HG03521 (cell line): Measurements from ENCODE around the gene EPB41L4A.
A peak's percentile ranks its signal among the peaks of the same experiment; 100 is the strongest.
"Not testable (repeated sequence)": the region's sequence is repeated elsewhere in the genome, so short reads cannot be mapped to it uniquely, and the experiment has no call there.

Experiments
- ATAC-seq: cut with Tn5 transposase; IDR thresholded peaks from one replicate; pipeline ENCODE4 v1.9.1; 2021; ENCODE audit warnings: mild to moderate bottlenecking, moderate library complexity; ENCODE audit not compliant: unreplicated experiment

Gene EPB41L4A

DNA sequence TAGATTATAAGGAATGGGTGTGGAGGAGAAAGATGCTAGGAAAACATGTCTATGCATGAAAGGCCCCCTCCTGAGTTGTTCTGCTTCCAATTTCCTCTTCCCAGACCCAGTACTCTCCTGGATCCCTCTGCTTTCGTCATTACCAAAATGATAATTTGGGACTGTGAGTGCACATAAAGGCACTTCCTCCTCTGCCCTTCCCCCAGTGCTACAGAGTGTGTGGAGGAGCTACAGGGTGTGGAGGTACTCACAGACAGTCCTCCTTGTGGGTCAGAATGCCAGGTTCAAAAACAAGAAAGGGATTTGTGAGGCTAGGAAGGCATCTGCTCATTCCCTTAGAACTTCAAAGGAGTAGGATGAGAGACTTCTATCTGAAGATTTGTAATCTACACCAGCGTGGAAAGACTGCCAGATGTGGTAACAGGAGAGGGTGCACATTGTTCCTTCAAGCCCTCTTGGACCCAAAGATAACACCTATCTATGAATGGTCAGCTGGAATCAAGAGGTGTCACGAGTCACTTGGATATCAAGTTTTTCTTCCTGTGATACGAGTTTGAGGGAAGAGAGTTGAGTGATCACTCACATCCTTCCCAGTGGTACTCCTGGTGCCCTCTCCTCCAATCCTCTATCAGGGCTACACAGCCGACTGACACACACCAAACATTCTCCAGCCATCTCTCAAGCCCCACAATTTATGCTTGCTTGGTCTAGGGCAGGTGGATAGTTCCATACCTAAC, 201.1 kb downstream of the EPB41L4A start:
- no peak for ATAC-seq

DNA sequence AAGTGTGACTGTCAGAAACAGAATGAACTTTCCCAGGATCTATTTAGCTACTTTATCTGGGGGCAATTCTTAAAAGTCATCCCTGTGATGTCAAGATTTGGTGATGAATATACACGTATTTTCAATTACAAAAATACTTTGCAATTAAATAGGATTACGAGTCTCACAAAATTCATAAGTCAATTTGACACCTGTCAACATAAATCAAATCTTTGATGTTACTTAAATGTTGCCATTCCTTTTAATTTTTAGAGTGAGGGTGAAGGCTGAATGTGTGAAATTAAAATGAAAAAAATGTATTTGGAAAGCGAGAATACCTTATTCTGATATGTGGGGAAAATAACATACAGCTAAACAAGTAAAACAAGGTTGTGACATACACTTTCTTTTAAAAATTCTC, 202.9 kb downstream of the EPB41L4A start:
- no peak for ATAC-seq

DNA sequence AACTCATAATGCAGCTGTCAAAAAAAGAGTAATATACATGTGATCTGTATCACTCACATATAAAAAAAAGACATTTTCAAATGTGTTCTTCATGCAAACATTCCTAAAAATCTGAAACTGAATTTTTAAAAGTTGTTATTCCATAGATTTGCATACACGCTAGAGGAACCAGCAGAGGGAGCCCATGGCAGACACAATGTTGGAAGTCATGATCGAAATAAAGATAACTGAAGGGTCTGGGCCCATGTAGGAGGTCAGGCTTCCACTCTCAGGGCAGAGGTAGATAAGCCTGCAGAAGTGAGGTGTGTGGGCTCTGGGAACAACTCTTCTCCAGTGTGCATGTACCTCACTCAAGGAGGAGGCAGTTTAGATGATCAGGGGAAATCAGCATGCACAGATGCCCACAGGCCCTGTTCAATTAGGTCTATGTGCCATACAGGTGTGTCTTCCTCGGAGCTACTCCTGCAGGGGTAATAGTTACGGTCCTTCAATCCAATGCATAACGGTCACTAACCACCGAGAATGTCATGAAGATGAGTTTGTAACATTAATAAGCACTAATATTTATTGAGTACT, 208.6 kb downstream of the EPB41L4A start:
- no peak for ATAC-seq

DNA sequence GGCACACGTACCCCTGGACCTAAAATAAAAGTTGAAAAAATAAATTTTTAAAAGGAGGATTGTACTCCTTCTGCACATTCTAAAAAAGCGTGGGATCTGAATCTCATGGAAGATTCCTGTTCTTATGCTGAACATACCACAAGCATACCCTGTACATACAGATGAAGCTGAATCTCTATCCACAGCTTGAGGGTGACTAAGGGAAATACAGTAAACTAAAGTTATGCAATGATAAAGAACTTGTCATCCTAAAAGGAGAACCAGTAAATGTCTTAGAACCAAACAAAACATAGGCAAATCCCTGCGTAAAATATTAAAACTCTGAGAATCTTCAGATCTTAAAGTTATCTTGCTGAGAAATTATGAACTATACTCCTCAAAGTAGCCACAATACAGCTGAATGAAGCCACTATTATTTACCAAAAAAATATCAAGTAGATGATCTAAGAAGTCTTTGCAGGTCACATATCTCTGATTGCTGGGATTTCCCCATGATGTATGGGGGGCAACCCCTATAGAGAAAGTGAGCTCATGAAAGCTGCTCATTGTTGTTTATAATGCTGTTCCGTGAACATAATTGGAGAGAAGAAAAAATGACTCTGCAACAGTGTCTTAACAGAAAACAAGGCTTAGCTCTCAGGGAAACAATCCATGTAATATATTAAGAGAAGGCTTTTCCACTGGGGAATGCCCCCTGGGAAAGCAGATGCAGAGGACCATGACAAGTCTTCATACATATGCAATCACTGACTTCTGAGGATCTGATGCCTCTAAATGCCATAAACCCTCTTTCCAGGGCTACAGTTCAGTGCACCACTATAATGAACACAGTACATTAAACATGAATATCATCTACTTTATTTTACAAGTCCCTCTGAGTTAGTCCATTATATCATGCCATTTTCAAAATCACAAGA, 210.1 kb downstream of the EPB41L4A start:
- ATAC-seq: no peak

DNA sequence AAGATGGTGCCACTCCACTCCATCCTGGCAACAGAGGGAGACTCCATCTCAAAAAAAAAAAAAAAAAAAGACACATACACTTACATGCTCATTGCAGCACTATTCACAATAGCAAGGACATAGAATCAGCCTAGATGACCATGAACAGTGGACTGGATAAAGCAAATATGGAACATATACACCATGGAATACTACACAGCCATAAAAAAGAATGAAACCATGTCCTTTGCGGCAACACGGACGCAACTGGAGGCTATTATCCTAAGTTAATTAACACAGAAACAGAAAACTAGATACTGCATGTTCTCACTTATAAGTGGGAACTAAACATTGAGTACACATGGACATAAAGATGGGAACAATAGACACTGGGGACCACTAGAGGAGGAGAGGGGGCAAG, 210.9 kb downstream of the EPB41L4A start:
- not testable (repeated sequence) for ATAC-seq

DNA sequence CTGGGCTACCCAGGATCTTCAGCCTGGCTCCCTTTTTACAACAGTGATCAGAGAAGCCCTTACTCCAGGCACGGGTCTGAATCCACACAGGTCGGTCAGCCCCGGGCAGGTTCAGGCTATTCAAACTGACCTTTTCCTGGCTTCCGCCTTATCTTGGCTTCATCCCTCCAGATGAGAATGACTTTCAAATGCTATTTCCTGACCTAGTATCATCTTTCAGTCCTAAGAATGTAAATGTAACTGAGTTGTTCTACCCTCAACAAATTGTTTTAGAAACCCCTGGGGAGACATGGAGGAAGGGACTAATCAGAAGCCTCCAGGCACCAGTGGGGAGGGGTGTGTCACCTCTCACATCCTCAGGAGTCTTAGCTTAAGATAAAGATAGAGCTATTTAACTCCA, 213.2 kb downstream of the EPB41L4A start:
- no peak for ATAC-seq

DNA sequence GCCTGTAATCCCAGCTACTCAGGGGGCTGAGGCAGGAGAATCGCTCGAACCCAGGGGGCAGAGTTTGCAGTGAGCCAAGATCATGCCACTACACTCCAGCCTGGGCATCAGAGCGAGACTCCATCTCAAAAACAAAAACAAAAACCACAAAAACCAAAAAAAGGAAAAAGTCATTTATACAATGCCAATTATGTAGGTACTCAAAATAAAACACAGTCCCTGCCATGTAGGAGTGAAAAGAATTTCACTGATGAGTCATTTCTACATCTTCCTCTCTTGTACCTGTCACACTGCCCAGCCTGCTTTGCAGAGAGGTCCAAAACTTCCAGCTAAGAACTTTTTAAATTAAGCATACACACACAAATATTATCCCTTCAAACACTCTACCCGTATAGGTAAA, 215.8 kb downstream of the EPB41L4A start:
- no peak for ATAC-seq

DNA sequence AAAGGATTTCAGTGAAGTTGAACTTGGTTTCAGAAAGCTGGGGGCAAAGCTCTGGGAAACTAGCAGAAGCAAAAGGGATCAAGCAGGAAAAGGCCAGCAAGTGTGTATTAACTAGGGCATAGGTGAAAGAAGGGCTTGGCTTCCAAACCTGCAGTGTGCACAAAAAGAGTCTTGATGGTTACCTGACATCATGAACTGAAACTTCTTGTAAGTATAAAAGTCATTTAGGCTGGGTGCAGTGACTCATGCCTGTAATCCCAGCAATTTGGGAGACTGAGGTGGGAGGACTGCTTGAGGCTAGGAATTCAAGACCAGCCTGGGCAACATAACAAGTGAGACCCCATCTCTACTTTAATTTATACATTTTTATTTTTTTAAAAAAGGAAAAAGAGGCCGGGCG, 216.4 kb downstream of the EPB41L4A start:
- no peak for ATAC-seq

DNA sequence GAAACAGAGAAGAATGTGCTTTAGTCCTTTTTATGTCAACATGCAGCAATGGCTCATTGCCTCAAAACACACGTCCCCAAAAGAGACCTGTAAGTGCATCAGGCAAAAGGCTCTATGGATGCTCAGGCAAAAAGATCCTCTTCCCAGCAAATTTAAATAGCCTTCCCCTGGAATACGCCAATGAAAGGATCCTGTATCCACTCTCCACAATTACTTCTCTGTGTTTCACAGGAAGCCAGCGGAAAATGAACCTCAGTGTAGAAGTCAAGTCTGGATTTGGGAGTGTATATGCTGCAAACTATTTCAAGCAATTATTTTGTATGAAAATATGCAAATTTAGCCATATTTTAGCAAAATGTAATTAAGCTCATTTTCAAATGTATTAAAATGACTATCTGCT, 217.9 kb downstream of the EPB41L4A start:
- no peak for ATAC-seq

DNA sequence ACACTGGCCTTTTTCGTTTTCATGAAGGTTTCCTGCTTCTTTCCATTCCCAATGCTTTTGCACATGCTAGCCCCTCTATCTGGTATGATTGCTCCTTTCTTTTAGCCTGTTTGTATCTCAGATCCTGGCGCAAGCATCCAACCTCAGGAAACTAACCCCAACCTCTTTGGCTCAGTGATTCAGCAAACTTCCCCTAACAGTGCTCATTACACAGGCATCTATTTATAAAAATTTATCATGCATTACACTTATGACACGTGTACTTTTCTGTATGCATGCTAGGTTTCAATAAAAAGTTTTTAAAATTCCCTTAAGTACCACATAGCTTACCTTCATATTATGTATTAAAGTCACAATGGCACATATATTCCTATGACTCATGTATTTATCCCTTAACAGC, 218.9 kb downstream of the EPB41L4A start:
- no peak for ATAC-seq

DNA sequence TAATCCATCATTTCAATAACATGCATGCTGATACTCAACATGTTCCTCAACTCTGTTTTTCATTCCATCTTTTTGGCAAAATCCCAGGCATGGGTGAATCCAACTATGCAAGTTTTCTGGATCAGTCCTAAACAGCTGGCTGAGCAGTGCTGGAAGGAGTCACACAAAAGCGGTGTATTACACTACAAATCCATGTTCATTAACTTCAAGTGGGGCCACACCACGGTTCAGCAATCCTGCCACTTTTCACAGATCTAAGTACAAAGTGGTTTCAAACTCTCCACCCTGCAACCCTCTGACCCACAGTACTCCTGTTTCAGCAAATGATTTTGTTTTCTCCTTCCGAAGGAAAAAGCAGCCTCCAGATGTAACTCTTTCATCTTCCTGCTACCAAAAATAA, 222.5 kb downstream of the EPB41L4A start:
- no peak for ATAC-seq

DNA sequence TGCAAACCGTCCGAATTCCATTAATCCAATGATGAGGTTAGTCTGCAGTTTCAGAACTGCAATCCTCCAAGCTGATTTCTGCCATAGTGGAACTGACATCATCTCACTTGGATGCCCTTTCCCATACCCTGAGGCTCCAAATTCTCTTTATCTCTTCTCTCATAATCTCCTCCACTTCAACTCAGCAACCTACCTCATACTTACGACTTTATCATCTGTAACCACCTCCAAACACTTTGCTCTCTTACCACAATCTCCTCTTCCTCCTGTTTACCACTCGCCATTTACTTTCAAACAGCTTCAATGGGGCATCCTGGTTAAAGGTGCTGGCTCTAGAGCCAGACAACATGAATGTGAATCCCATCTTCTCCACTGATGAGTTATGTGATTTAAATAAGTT, 223.2 kb downstream of the EPB41L4A start:
- no peak for ATAC-seq

DNA sequence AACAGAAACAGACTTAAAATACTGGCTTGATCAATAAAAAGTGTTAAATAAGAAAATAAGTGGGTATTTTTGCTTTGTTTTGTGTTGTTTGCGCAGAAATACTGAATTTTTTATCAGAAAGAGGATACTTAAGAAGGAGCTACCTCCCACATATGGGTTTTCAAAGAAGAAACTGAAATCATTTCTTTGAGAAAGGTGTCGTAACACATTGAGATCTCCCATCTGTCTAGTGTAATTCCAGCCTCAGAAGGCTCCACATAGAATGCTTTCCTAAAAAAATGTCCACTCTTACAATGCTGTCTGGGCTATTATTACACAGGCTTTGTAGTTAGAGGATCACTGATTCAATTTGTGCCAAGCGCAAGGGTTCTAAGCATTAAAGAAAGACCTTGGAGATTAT, 226.2 kb downstream of the EPB41L4A start:
- no peak for ATAC-seq

DNA sequence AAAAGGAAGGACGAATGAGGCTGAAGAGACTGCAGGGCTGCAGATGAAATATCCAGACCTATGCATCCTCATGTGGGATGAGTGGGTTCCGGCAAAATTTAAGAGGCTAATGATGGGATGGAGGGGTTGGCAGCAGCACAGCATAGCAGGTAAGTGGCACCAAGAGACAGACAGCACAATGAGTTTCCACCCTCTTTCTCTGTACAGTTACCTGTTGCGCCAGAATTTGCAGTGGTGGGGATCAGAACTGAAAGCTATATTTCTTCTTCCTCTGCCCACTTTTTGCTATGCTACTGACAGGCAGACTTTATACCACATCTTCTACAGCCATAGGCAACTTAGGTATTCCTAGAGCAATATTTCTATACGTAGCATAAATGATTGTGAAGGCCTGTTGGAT, 227.0 kb downstream of the EPB41L4A start:
- ATAC-seq: no peak

DNA sequence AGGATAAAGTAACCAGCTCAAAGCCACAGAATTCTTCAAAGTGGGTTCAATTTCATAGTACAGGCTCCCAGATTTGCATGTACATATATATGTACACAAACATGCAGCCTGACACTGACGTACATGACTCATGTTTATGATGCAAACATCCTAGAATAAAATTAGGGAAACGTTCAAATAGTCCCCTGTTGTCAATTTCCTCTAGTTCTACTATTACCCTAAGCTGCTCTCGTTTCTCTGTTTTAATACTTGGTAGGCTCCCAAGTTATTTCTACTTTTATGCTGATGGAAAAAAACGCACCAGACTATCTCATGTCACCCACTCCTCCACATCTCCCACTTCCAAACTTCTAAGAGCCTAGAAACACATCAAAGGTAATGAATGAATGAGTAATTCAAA, 229.7 kb downstream of the EPB41L4A start:
- ATAC-seq: no peak

DNA sequence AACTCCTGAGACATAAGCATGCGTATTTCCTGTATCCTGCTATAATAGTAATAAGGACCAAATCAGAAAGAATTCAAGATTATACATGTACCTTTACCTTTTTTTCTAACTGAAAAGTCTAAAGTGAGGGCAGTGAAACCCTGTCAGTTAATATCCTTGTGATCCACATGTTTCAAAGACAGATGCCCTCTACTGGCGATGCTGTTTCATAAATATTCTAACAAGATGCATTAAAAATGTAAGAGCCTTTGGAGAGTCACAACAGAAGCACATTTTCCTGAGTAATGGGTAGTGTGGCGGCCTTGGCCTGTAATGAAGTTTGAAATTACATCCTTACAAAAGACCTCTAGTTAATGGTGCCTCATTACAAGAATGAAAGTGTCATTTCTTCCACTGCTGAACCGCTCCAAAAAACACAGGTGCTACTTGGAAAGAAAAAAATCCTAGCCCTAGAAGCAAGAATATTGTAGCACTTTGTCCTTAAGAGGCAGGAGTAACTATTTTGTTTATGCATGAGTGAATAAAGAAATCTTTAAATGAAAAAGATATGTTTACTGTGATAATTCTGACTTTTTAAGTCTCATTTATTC, 232.6 kb downstream of the EPB41L4A start:
- ATAC-seq: no peak

DNA sequence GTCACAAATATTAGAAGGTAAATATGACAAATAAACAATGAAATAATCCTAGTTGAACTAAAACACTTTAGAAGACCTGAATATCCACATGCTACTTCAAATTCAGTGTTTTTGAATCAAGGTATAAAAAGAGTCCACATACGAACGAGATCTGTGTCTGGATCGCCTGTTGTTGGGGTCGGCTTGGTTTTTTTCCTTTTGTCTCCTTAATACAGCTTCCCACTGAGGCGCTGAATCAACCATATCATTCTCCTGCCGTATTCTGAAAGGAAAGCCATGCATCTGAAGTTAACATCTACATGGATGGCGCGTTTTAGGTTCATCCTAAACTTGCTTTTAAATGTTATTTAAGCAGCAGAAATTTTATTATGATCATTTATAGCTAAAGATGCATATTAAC, 235.2 kb downstream of the EPB41L4A start:
- no peak for ATAC-seq

DNA sequence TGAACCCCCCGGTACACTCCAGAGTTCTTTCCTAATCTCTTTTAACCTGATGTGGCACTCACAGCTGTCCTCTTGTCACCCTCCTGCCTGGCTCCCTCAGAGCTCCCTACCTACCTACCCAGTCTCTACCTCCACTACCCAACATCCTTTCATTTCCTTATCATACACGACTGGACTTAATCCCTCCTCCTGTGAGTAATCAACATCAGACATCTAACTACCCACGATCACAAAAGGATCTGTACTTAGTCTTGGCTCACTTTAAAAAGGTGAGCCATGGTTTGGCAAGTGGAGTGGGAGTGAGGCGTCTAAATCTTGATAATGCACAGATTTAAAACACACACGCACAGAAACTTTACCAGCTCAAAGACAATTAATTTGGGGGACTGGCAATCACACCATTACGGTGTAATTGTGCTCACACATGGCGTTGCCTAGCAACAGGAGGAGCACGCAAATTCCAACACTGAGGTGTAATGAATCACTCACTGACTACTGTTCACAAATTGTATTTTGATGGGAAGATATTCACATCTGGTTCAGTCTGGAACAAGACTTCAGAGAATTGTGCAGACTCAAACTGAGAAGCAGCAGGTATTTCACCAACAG, 235.9 kb downstream of the EPB41L4A start:
- ATAC-seq: no peak

DNA sequence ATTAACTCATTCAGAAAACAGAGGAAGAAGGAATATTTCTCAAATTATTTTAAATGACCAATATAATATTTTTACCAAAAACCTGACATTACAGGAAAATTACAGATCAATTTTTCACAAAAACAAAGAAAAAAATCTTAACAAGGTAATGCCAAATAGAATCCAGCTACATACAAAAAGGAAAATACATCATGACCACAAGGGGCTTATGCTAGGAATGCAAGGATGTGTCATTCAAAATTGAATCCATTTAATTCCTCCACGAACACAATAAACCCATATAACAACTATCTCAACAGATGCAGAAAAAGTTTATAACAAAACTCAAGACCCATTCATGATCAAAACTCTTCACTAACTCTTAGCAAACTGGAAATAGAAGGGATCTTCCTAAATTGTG, 239.8 kb downstream of the EPB41L4A start:
- no peak for ATAC-seq

DNA sequence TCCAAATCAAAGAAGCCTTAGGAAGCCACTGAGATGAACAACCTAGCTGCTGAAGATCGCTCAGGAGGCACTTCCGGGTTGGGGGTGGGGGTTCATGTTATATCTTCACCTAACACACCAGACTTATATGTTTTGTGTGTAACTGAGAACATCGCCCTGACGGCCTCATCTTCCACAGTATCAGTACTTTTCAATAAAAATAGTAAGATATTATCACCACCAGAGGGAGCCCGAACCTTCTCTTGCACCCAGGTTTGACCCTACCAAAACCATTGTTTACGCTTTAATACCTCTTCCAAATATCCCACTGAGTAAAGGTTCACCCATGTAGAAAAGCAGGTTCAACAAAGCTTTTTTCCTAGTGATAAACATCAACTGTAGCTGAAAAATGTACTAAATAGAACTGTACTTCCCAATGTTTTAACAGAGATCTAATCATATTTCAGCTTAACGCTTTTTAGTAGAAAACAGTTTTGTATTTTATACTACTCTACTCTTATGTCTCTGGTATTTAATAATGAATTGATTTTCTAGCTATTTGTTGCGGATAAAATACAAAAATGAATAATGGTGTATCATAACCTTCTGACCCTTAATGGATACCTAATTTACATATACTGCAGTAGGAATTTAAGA, 244.0 kb downstream of the EPB41L4A start:
- ATAC-seq: peak; percentile 89
